ENCODE measurements around the gene UPK3A.
"Not testable (repeated sequence)": the region's sequence is repeated elsewhere in the genome, so short reads cannot be mapped to it uniquely, and the experiment has no call there.

The UPK3A gene

GRCh38 chr22:45284705-45285262, at the start of gene UPK3A:
UPK3A (plus strand) TSS chr22:45284949; CDS start chr22:45285014, 65 bp downstream.
- no peak for DNase-seq

GRCh38 chr22:45235101-45235777, 49.5 kb upstream of the UPK3A start:
- DNase-seq = peak; percentile 63

- no peak for DNase-seq
Measured at GRCh38 chr22:45235851-45236342, 48.9 kb upstream of the UPK3A start.

- no peak for DNase-seq
Measured at GRCh38 chr22:45237065-45237990, 47.4 kb upstream of the UPK3A start.

GRCh38 chr22:45238076-45238956, 46.4 kb upstream of the UPK3A start:
- no peak for DNase-seq

- DNase-seq = peak; percentile 29
Measured at GRCh38 chr22:45238957-45239680, 45.6 kb upstream of the UPK3A start.

- DNase-seq = no peak
Measured at GRCh38 chr22:45239681-45240051, 45.1 kb upstream of the UPK3A start.

GRCh38 chr22:45240104-45240809, 44.5 kb upstream of the UPK3A start:
- DNase-seq = no peak

- no peak for DNase-seq
Measured at GRCh38 chr22:45240810-45241631, 43.7 kb upstream of the UPK3A start, which contains the start of gene KIAA0930. KIAA0930 (minus strand) TSS chr22:45240894; CDS start chr22:45240703, 191 bp downstream.

- DNase-seq = no peak
Measured at GRCh38 chr22:45242778-45243191, 42.0 kb upstream of the UPK3A start.

GRCh38 chr22:45244916-45245315, 39.8 kb upstream of the UPK3A start:
- peak; percentile 49 for DNase-seq

GRCh38 chr22:45246060-45246985, 38.4 kb upstream of the UPK3A start:
- no peak for DNase-seq

GRCh38 chr22:45248832-45249561, 35.8 kb upstream of the UPK3A start:
- DNase-seq = no peak

GRCh38 chr22:45251825-45252224, 32.9 kb upstream of the UPK3A start:
- no peak for DNase-seq

GRCh38 chr22:45253039-45253641, 31.6 kb upstream of the UPK3A start:
- no peak for DNase-seq

- DNase-seq = no peak
Measured at GRCh38 chr22:45254388-45254787, 30.4 kb upstream of the UPK3A start.

GRCh38 chr22:45254789-45255278, 29.9 kb upstream of the UPK3A start:
- no peak for DNase-seq

GRCh38 chr22:45257941-45258340, 26.8 kb upstream of the UPK3A start:
- DNase-seq = not testable (repeated sequence)

All from GF-D8 (cell line).